Right atrium auricular region (tissue), 2 donors: ENCODE measurements around the gene LRRC7. TPM values are rescaled to one million over a fixed set of nuclear protein-coding genes. Genes with fewer than 3 reads are reported as not detected.

Source experiments
- DNase-seq: peaks from one replicate; pipeline ENCODE4 v3.0.0-alpha.2; 2019; ENCODE audit warnings: low spot score
- H3K27ac ChIP-seq, 2 donors: fragments of 200-600 bp; sonication (generic); 1 replicate in 1 of 2; 2 replicates in 1 of 2; pipeline ENCODE4 v1.5.1; 2016 to 2019
- H3K27me3 ChIP-seq, 2 donors: fragments of 200-600 bp; sonication (generic); one replicate each; pipeline versions ENCODE4 v1.5.1 to v1.6.0; 2017 to 2019
- H3K36me3 ChIP-seq: fragments of 200-600 bp; sonication (generic); one replicate; pipeline ENCODE4 v1.5.1; 2016
- H3K4me1 ChIP-seq, 2 donors: fragments of 200-600 bp; sonication (generic); one replicate each; pipeline versions ENCODE4 v1.5.1 to v1.6.0; 2017 to 2019
- H3K4me3 ChIP-seq, 2 donors: fragments of 200-600 bp; sonication (generic); 1 replicate in 1 of 2; 2 replicates in 1 of 2; pipeline ENCODE4 v1.5.1; 2017 to 2019; ENCODE audit warnings: mild to moderate bottlenecking in 1 of 2, moderate library complexity in 1 of 2
- H3K9me3 ChIP-seq, 2 donors: fragments of 200-600 bp; sonication (generic); one replicate each; pipeline ENCODE4 v1.5.1; 2019
- CTCF ChIP-seq, 2 donors: fragments of 200-600 bp; sonication (generic); IDR thresholded peaks; one replicate each; pipeline ENCODE4 v1.5.1; 2019; ENCODE audit warnings: antibody characterized with exemption in 2 of 2
- total RNA-seq, 2 donors: library from RNA; depleted of rRNA; stranded (reverse); fragments of >200 nt; gene quantifications; one replicate each; pipeline ENCODE4 v1.1.0, GENCODE V29; 2016

LRRC7 gene
- total RNA-seq, 2 donors from 2014 or later: 0.75 to 14.3 TPM

- H3K27me3 ChIP-seq: no peaks in the 10 kb centered on the region
- no peak overlapping the region for H3K4me3 ChIP-seq
- TF ChIP-seq CTCF (IDR thresholded peaks at IDR 0.05): no peak
- no peaks in the 10 kb centered on the region for H3K36me3 ChIP-seq
- no peak overlapping the region for H3K27ac ChIP-seq
- DNase-seq: no peak
- H3K9me3 ChIP-seq: no peaks in the 10 kb centered on the region
- no peaks in the 10 kb centered on the region for H3K4me1 ChIP-seq
Measured at GRCh38 chr1:69777971-69778370, 210.2 kb downstream of the LRRC7 start.

- no peaks in the 10 kb centered on the region for H3K36me3 ChIP-seq
- no peak for DNase-seq
- H3K27me3 ChIP-seq: no peaks in the 10 kb centered on the region
- TF ChIP-seq CTCF (IDR thresholded peaks at IDR 0.05): no peak
- H3K4me3 ChIP-seq: no peak overlapping the region
- H3K9me3 ChIP-seq: no peaks in the 10 kb centered on the region
- H3K4me1 ChIP-seq: no peaks in the 10 kb centered on the region
- H3K27ac ChIP-seq: no peak overlapping the region
Measured at GRCh38 chr1:69787151-69787550, 219.4 kb downstream of the LRRC7 start.

DNA sequence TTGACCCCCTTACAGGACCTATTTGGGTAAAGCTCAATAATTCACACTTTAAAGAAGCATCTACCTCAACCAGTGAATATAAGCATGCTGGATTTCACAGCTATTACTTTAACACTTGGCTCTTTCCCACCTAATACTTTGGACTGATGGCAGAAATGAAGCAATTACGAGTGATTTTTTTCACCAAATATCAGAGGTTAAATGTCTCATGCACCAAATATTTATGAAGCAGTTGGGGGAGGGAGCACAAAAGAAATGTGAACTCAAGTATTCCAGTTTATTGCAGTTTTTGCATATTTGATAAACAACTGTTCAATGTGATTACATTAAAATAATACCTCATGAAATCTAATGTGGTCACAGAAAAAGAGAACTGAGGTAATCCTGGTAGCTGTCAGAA, 223.6 kb downstream of the LRRC7 start:
- Histone ChIP-seq H3K27ac (no peak overlapping the region), H3K9me3 (no peaks in the 10 kb centered on the region), H3K36me3 (no peaks in the 10 kb centered on the region), H3K4me1 (no peaks in the 10 kb centered on the region), H3K4me3 (no peak overlapping the region), H3K27me3 (no peaks in the 10 kb centered on the region)
- no peak for DNase-seq
- TF ChIP-seq CTCF (IDR thresholded peaks at IDR 0.05): no peak

GRCh38 chr1:69794831-69795230, 227.1 kb downstream of the LRRC7 start:
- DNase-seq: no peak

DNA sequence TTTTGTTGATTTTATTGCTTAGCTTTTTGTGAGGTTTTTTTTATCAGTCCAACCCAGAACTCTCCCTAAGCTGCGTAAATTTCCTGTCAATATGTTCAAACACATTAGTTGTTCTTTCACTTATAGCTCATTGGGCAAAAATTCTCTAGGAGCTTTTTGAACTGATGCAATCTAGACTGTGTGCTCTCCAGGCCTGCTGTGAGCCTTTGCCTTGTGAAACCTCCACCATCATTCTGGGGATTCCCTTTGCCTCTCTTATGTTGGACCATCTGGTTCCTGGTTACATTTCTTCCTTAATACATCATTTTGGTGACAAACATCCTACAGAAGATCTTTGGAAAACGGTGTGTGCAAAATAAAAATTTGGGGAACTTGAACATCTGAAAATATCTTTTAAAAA, 247.2 kb downstream of the LRRC7 start:
- H3K9me3 ChIP-seq: no peaks in the 10 kb centered on the region
- H3K27me3 ChIP-seq: no peaks in the 10 kb centered on the region
- no peaks in the 10 kb centered on the region for H3K36me3 ChIP-seq
- no peak for TF ChIP-seq CTCF (IDR thresholded peaks at IDR 0.05)
- DNase-seq: no peak
- H3K4me1 ChIP-seq: no peaks in the 10 kb centered on the region
- H3K4me3 ChIP-seq: no peak overlapping the region
- H3K27ac ChIP-seq: no peak overlapping the region

More at GRCh38 chr1:69794831-69795230, 227.1 kb downstream of the LRRC7 start:
- Histone ChIP-seq H3K27me3 (no peaks in the 10 kb centered on the region), H3K36me3 (no peaks in the 10 kb centered on the region), H3K4me3 (no peak overlapping the region), H3K9me3 (no peaks in the 10 kb centered on the region), H3K27ac (no peak overlapping the region), H3K4me1 (no peaks in the 10 kb centered on the region)
- no peak for TF ChIP-seq CTCF (IDR thresholded peaks at IDR 0.05)

- TF ChIP-seq CTCF (IDR thresholded peaks at IDR 0.05): no peak
- Histone ChIP-seq H3K36me3 (no peaks in the 10 kb centered on the region), H3K4me3 (no peak overlapping the region), H3K27me3 (no peaks in the 10 kb centered on the region), H3K9me3 (no peaks in the 10 kb centered on the region), H3K4me1 (no peaks in the 10 kb centered on the region), H3K27ac (no peak overlapping the region)
- DNase-seq: no peak
Measured at GRCh38 chr1:69824932-69825331, 257.2 kb downstream of the LRRC7 start.
